NCI-H1694 (cell line): ENCODE data around the gene ATF7IP.
A peak's percentile ranks its signal among the peaks of the same experiment; 100 is the strongest.

Experiments used
- DNase-seq: peaks from one replicate; lab custom pipeline; 2025; lab: John Stamatoyannopoulos, UW

Gene ATF7IP

DNA sequence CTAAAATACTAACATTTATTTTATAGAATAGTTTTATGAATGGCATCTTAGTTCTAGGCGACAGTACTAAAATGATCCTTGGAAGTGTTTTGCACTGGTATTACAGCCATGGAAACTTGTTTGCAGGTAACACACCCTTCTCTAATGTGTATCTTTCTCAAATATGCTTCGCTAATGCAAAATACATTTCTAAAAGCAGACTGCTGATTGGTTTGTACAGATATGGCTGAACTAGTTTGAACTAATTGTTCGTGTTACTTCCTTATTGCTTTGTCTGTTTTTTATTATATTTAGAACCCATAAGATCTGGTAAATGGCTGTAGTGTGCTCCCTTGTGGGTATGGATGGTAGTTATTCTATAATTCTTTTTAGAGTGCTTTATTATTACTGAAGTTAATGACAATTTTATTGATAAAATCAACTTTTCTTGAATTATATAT lies 53.0 kb downstream of the ATF7IP start:
- DNase-seq, result no peak

DNA sequence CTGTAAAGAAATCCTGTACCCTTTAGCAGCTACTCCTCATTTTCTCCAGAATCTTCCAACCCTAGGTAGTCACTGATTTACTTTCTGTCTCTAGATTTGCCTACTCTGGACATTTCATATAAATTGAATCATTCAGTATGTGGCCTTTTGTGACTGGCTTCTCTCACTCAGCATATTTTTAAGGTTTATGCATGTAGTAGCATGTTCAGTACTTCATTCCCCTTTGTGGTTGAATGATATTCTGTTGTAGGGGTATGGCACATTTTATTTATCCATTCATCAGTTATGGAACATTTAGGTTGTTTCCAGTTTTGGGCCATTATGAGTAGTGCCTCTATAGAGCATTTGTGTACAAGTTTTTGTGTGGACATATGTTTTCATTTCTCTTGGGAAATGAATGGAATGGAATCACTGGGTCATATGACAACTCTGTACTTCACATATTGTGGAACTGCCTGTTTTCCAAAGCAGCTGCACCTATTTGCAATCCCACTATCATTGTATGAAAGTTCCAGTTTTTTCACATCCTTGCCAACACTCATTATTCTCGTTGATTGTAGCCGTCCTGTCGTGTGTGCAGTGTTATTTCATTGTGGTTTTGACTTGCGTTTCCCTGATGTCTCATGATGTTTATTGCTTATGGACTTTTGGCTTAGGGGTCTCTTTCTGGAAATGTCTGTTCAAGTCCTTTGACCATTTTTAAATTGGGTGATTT lies 57.2 kb downstream of the ATF7IP start:
- no peak for DNase-seq

DNA sequence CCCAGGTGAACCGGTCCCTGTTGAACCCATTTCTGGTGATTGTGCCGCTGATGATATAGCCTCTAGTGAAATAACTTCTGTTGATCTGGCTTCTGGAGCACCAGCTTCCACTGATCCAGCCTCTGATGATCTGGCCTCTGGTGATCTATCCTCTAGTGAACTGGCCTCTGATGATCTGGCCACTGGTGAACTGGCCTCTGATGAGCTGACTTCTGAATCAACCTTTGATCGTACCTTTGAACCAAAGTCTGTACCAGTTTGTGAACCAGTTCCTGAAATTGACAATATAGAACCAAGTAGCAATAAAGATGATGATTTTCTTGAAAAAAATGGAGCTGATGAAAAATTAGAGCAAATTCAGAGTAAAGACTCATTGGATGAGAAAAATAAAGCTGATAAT lies 59.1 kb downstream of the ATF7IP start:
- no peak for DNase-seq

DNA sequence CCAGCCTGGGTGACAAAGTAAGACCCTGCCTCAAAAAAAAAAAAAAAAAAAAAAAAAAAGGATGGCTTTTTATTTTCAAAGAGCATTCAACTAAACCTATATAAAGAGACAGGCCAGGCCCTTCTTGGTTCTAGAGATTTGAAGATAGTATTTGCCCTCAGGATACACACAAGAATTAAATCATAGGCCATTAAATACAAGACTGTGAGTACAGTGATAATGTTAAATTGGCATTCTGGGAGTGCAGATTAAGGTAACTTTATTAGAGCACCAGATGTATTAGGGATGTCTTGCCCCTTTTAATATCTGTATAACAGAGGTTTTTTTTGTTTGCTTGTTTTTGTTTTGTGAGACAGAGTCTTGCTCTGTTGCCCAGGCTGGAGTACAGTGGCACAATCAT lies 61.3 kb downstream of the ATF7IP start:
- DNase-seq, result no peak

DNA sequence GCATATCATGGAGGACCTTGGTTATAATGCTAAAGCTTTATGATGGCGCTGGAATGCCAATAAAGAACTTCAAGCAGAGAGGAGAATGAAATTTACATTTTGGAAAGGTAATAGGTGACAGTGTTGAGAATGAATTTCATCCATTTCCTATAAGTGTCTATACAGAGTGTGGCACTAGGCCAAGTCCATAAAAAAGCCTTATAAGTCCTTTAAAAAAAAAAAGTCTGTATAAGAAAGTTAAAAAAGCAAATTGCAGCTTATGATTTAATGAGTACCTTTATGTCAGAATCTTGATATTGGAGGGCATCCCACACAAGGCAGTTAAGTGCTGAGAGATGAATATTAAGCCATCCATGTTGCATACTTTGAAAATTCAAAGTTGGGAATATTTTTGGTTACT lies 62.4 kb downstream of the ATF7IP start:
- DNase-seq, result no peak

DNA sequence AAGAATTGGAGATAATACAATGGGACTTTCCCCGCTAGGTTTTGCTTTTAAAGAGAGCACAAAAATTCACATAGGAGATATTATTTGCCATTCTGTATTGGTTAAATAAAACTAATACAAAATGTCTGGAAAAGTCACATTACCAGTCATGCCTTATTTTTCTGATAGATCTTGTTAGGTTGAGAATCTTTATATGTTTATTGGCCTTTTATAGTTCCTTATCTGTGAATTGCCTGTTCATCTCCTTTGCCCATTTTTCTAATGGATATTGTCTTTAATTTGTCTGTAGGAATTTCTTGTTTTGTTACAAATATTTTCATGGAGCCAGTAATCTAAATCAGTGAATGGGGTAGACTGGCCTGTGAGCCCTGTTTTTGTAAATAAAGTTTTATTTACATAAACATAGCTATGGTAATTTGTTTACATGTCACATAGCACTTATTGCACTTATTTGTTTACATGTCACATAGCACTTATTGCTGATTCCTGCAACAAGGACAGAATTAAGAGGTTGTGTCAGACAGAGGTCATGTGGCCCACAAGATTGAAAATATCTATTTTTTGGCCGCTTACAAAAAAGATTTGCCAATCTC lies 65.0 kb downstream of the ATF7IP start:
- DNase-seq, result no peak

DNA sequence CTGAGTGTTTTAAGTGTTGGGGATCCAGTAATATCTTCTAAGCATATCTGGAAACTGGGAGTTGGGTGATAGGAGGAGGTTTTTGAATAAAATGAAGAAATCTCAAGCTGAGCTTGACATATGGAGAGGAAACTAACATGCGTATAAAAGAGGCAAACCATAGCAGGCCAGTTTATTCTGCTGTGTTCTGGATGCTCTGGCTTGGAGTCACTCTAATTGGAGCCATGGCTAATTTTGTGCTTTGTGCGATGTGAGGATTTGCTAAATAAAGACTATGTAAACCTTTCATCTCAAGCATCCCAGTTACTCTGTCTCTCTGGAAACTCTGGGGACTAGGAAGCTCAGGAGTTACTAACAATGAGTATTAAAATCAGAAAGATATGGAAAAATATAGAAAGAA lies 66.5 kb downstream of the ATF7IP start:
- DNase-seq, result no peak

DNA sequence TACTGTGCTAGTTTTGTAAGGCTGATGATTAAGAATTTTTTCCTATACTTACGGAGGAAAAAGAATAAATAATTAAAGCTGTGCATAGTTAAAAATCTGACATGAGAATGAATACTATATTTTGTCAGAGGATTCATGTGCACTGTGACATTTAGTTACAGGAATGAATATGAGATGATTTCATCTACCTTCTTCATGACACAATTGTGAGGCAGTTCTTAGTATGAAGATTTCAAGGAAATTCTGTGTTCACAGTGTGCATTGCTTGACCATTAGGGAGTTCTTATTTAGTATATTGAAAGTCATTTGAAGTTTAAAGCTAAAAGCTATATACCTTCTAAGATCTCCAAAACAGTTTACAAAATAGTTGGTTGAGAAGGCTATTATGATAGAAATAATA lies 70.1 kb downstream of the ATF7IP start:
- no peak for DNase-seq

DNA sequence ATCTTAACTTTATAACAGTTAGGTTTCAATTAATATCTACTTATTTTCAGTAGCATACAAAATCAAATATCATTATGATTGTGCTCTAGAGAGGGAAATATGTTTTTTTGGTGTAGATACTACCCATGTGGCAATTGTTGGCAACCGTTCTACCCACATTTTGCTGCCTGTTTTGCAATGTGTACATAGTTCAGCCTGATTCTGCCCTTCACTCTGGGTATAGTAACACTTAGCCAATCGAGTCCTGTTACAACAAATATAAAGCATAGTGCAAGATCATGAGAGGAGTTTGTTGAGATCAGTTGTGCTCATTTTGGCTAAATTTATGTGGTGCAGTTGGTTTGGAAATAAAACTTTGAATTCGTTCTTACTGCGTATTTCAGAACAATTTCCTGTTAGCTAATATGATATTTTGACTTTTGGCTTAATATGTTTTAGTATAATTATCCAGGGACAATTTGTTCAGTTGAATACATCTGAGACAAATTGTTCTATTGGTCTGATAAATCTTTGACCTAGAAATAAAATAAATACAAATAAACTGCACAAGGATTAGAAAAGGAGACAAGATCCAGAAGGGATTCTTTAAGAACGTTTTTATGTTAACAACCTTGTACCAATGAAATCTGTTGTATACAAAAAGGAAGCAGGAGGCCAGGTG lies 76.9 kb downstream of the ATF7IP start:
- no peak for DNase-seq

DNA sequence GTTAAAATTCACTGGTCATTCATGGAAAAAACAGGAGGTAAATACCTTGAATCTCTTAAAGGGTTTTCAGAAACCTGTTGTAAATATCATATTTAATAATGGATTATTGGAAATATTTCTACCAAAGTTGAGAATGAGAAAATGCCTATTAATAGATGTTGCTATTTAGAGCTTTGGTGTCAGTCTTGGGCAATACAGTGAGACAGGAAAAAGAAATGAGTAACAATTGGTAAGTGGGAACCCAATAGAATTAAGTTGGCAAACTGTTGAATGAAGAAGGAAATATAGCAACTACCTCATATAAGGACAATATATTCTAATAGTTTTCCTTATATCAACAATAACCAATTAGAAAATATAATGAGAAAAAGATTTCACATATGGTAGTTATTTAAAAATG lies 78.0 kb downstream of the ATF7IP start:
- DNase-seq, result no peak

DNA sequence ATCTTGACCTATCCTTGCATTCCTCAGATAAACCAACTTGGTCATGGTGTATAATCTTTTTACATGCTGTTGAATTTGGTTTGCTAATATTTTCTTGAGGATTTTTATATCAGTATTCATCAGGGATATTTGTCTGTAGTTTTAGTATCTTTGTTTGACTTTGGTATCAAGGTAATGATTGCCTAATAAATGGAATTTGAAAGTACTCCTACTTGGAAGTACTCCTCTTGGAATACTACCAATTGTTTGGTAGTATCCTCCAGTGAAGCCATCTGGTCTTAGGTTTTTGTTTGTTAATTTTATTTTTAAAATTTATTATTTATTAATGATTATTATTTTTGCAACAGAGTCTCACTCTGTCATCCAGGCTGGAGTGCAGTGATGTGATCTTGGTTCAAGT lies 85.0 kb downstream of the ATF7IP start:
- no peak for DNase-seq

DNA sequence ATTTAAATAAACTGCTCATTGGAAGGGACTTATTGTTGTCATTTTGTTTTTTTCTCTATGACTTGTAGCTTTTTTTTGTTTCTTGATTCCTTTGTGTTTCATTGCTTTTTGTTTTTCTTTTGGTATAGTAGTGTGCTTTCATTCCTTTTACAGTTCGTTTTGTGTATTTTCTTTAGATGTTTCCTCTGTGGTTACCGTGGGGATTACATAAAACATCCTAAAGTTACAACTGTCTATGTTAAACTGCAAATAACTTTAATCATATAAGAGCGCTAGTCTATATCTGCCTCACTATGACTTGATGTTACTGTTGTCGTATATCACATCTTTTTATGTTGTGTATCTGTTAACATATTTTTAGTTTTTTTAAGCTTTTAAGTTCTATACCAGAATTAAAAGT lies 86.9 kb downstream of the ATF7IP start:
- DNase-seq, result no peak

DNA sequence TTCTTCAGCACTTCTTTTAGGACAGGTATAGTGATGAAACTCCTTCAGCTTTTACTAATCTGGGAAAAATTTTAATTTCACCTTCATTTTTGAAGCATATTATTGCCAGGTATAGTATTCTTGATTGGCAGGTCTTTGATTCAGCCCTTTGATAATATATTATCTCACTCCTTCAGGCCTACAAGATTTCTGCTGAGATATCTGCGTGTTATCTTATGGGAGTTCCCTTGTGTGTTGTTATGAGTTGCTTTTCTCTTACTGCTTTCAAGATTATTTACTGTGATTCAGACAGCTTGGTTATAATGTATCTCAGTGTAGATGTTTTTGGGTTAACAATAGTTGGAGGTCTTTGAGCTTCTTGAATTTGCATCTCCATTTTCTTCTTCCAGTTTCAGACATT lies 87.4 kb downstream of the ATF7IP start:
- no peak for DNase-seq

DNA sequence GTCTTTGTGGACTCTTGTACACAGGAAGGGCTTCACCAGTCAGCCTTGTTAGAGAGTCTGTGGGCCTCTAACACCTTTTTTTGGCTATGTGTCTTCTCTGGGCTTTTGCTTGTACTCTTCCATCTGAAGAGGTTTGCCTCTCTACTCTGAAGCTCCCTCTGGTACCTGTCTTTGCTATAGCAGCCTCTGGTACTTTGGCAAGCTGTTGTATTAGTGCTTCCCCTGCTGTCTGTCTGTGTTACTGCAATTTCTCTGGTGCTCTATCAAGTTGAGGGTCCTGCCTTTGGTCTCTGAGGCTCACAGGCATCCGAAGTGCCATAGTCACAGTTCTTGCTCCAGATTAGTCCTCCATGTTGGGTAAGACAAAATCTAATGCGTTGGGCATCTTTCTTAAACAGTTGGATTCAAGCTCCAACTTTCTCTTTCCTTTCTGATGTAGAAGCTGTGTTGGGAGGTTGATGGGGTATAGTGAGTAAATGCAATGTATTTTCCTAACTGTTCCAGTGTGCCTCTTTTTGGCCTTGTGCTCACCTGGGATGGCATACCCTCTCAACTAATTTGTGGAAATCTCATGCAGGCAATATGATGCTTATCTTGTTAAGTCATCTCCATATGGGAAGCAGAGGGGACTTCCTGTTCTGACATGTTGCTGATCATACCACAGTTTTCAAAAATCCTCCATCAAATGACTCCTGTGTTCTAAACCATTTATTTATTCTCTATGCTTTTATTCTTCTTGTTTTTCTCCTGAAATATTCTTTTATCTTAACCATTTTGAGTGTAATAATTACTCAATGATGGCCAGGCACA lies 88.8 kb downstream of the ATF7IP start:
- peak; percentile 28 for DNase-seq

DNA sequence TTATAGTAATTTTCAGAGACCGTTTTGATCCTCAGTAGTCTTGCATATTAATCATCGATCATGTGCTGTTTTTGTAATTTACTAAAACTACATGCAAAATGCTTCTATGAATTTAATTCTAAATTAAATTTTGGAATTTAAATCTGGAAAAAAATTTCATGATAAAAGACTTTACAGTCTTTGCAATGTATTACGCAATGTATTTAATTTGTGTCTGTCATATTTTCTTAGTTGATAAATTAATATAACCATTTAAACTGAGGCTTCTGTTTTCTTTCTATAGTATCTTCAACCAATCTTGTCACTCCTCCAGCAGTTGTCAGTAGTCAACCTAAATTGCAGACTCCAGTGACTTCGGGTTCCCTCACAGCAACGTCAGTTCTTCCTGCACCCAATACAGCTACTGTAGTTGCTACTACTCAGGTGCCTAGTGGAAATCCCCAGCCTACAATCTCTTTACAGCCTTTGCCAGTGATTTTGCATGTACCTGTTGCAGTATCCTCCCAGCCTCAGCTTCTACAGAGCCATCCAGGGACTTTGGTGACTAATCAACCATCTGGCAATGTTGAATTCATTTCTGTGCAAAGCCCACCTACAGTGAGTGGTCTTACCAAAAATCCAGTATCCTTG lies 94.8 kb downstream of the ATF7IP start:
- DNase-seq, result no peak

DNA sequence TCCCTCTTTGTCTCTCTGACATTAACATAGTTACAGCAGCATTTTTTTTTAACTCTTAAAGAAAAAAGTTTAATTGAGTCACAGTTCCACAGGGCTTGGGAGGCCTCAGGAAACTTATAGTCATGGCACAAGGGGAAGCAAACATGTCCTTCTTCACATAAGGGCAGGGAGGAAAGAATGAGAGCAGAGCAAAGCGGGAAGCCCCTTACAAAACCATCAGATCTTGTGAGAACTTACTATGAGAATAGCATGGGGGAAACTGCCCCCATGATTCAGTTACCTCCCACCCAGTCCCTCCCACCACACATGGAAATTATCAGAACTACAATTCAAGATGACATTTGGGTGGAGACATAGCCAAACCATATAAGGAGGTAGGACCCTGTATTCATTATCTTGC lies 106.0 kb downstream of the ATF7IP start:
- no peak for DNase-seq

DNA sequence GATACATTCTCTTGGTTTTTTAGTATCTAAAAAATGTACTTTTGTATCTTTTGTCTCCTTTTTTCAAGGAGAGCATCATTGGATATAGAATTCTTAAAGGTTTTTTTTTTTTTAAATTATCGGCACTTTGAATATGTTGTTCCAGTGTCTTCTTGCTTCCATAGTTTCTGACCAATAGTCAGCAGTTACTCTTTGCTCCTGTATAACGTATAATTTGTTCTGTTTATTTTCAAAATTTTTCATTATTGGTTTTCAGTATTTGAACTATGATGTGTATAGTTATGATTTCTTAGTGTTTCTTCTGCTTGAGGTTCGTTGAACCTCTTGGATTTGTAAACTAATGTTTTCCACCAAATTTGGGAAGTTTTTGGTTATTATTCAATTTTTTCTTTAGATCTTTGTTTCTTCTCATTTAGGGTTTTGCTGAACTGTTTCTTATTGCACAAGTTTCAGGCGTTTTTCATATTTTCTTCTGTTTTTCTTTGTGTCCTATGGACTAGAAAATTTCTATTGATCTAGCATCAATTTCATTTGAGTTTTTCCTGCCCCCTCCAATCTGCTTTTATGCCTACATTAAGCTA lies 108.3 kb downstream of the ATF7IP start:
- no peak for DNase-seq

DNA sequence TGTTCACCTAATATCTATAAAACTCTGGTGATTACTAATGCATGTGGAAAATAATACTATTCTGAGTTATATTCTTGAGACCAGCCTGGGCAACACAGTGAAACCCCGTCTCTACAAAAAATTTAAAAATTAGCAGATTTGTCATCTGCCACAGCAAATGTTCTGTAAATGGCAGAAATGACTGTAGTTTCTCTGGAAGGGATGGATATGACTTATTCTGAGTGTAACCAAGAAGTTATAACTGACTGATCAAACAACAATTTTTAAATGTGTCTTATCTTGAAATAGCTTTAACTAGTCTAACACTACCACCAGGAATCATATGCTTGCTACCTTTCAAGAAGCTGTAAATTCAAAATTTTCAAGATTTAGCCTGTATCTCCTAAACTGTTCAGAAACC lies 113.5 kb downstream of the ATF7IP start:
- DNase-seq, result no peak

DNA sequence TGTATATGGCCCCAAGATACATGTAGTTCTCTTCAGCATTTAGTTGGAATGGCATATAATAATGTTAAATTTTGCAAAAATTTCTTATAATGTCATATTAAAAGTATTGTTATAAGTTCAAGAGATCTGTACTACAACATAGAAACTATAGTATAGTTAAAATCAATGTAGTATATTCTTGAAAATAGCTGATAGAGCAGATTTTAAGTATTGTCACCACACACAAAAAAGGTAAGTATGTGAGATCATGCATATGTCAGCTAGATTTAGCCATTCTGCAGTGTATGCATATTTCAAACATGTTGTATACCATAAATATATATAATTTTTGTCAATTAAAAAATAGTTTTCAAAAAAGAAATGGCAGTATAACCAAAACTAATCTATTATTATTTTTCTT lies 115.7 kb downstream of the ATF7IP start:
- no peak for DNase-seq

DNA sequence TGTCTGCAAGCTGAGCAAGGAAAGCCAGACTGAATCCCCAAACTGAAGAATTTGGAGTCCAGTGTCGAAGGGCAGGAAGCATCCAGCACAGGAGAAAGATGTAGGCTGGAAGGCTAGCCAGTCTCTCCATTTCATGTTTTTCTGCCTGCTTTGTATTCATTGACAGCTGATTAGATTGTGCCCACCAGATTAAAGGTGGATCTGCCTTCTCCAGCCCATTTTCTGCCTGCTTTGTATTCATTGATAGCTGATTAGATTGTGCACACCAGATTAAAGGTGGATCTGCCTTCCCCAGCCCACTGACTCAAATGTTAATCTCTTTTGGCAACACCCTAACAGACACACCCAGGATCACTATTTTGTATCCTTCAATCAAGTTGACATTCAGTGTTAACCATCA lies 116.9 kb downstream of the ATF7IP start:
- no peak for DNase-seq

DNA sequence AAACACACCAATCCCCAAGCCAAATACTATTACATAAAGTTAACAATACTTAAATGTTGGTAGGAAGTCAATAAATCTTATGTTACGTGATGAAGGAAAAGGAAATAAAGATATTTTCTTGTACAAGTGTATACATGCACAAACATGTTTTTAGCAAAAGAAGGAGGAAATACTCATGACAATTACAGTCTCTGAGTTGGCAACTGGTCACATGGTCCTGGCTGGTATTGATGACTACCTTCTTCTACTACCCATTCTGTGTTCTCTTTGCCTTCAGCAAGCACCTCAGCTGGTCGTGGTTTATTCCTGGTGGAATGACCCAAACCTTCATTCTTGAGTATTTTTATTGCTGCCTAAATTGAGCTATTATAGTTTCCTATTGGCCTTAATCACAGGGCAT lies 117.4 kb downstream of the ATF7IP start:
- no peak for DNase-seq

DNA sequence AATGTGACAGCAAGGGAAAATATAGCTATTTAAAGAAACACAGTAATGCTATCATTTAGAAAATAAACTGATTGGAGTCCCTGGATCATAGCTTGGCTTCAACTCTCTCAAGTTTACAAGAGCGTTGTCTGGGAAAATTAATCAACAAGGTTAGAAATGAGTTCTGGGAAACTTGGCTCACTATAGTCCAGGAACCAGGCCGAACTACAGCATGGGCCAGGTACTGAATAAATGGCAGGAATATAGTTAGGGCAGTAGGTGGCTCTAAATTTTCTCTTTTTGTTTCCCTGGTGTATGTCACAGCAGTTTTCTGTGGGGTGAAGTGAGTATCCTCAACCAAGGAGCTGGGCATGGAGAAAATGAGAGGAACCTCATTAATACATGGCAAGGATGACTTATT lies 129.8 kb downstream of the ATF7IP start:
- DNase-seq, result no peak
